SK-N-SH treated with all-trans-retinoic acid at 6 μM for 48 hours (cell line): ENCODE measurements around the gene PCDH9.

Experiments used
- ATAC-seq: fragments of 200-7000 bp; cut with Tn5 transposase; 3 replicates; pipeline ENCODE4 v1.9.1; 2020; ENCODE audit warnings: mild to moderate bottlenecking, moderate library complexity
- BACH2 ChIP-seq: fragments of 250-450 bp; sonication (Bioruptor Pico); IDR thresholded peaks from 2 replicates; pipeline ENCODE4 v1.9.0; 2021; ENCODE audit warnings: mild to moderate bottlenecking, borderline replicate concordance
- CSDC2 ChIP-seq: fragments of 250-450 bp; sonication (Bioruptor Pico); IDR thresholded peaks from 2 replicates; pipeline ENCODE4 v1.5.0; 2020; ENCODE audit warnings: mild to moderate bottlenecking, moderate library complexity
- CSRNP3 ChIP-seq: fragments of 250-450 bp; sonication (Bioruptor Pico); IDR thresholded peaks from 2 replicates; pipeline ENCODE4 v1.5.1; 2021; ENCODE audit warnings: mild to moderate bottlenecking, moderate library complexity
- ESRRG ChIP-seq: fragments of 250-450 bp; sonication (Bioruptor Pico); IDR thresholded peaks from 2 replicates; pipeline ENCODE4 v1.6.1; 2021; ENCODE audit warnings: mild to moderate bottlenecking
- GLIS3 ChIP-seq: fragments of 250-450 bp; sonication (Bioruptor Pico); IDR thresholded peaks from 2 replicates; pipeline ENCODE4 v1.5.0; 2020; ENCODE audit warnings: mild to moderate bottlenecking, moderate library complexity
- ISL1 ChIP-seq: fragments of 250-450 bp; sonication (Bioruptor Pico); IDR thresholded peaks from 2 replicates; pipeline ENCODE4 v2.1.2; 2022; ENCODE audit warnings: mild to moderate bottlenecking, moderate library complexity
- OSR1 ChIP-seq: fragments of 250-450 bp; sonication (Bioruptor Pico); IDR thresholded peaks from 2 replicates; pipeline ENCODE4 v1.8.0; 2022; ENCODE audit warnings: moderate library complexity, mild to moderate bottlenecking, inconsistent platforms
- PATZ1 ChIP-seq: fragments of 250-450 bp; sonication (Bioruptor Pico); IDR thresholded peaks from 2 replicates; pipeline ENCODE4 v1.8.0; 2020; ENCODE audit warnings: mild to moderate bottlenecking, moderate library complexity, borderline replicate concordance
- PPARA ChIP-seq: fragments of 250-450 bp; sonication (Bioruptor Pico); IDR thresholded peaks from 2 replicates; pipeline ENCODE4 v1.5.0; 2020; ENCODE audit warnings: mild to moderate bottlenecking, borderline replicate concordance
- RARB ChIP-seq: fragments of 250-450 bp; sonication (Bioruptor Pico); IDR thresholded peaks from 2 replicates; pipeline ENCODE4 v1.8.0; 2021; ENCODE audit warnings: mild to moderate bottlenecking, moderate library complexity
- SNAI2 ChIP-seq: fragments of 250-450 bp; sonication (Bioruptor Pico); IDR thresholded peaks from 2 replicates; pipeline ENCODE4 v1.5.0; 2020; ENCODE audit warnings: mild to moderate bottlenecking, moderate library complexity
- TCF4 ChIP-seq: fragments of 250-450 bp; sonication (Bioruptor Pico); IDR thresholded peaks from 2 replicates; pipeline ENCODE4 v1.8.0; 2021; ENCODE audit warnings: mild to moderate bottlenecking, moderate library complexity, borderline replicate concordance
- TOX ChIP-seq: fragments of 250-450 bp; sonication (Bioruptor Pico); IDR thresholded peaks from 2 replicates; pipeline ENCODE4 v1.8.0; 2021; ENCODE audit warnings: mild to moderate bottlenecking, moderate library complexity, borderline replicate concordance
- ZC3H10 ChIP-seq: fragments of 250-450 bp; sonication (Bioruptor Pico); IDR thresholded peaks from 2 replicates; pipeline ENCODE4 v1.5.1; 2021; ENCODE audit warnings: mild to moderate bottlenecking, moderate library complexity
- ZFP3 ChIP-seq: fragments of 250-450 bp; sonication (Bioruptor Pico); IDR thresholded peaks from 2 replicates; pipeline ENCODE4 v1.5.0; 2020; ENCODE audit warnings: mild to moderate bottlenecking, moderate library complexity
- ZFP30 ChIP-seq: fragments of 450-650 bp; formaldehyde crosslinking; IDR thresholded peaks from 2 replicates; pipeline ENCODE4 v1.5.0; 2022; ENCODE audit warnings: mild to moderate bottlenecking, moderate library complexity
- ZNF565 ChIP-seq: fragments of 450-650 bp; formaldehyde crosslinking; conservative IDR thresholded peaks from 2 replicates; pipeline ENCODE4 v1.5.0; 2020; ENCODE audit warnings: low read depth, mild to moderate bottlenecking, moderate library complexity
- TF ChIP-seq, protein P1 (sequence below): fragments of 250-450 bp; sonication (Bioruptor Pico); IDR thresholded peaks from 2 replicates; pipeline ENCODE4 v1.8.0; 2021; ENCODE audit warnings: low read depth, mild to moderate bottlenecking, moderate library complexity, borderline replicate concordance
- TF ChIP-seq, protein P2 (sequence below): fragments of 250-450 bp; sonication (Bioruptor Pico); IDR thresholded peaks from 2 replicates; pipeline ENCODE4 v1.5.1; 2020; ENCODE audit warnings: low read depth, mild to moderate bottlenecking, moderate library complexity
- TF ChIP-seq, protein P3 (sequence below): fragments of 250-450 bp; sonication (Bioruptor Pico); IDR thresholded peaks from 2 replicates; pipeline ENCODE4 v1.5.0; 2020; ENCODE audit warnings: mild to moderate bottlenecking, moderate library complexity

Gene PCDH9

GRCh38 chr13:66551128-66551527, 679.0 kb downstream of the PCDH9 start:
- ATAC-seq, result no peak
- TF ChIP-seq TOX (no peak), OSR1 (CRISPR knock-in tag) (no peak), BACH2 (CRISPR knock-in tag) (no peak), SNAI2 (no peak)
- TF ChIP-seq, all 23 proteins: peak for 0

- ATAC-seq, result no peak
- TF ChIP-seq ZC3H10 (CRISPR knock-in tag) (no peak), PPARA (no peak), ISL1 (CRISPR knock-in tag) (no peak), PATZ1 (CRISPR knock-in tag) (no peak), RARB (no peak), GLIS3 (CRISPR knock-in tag) (no peak), ZFP30 (no peak), ESRRG (CRISPR knock-in tag) (no peak), CSDC2 (no peak), ZFP3 (CRISPR knock-in tag) (no peak)
Observed at GRCh38 chr13:66547685-66548084, 682.5 kb downstream of the PCDH9 start.

DNA sequence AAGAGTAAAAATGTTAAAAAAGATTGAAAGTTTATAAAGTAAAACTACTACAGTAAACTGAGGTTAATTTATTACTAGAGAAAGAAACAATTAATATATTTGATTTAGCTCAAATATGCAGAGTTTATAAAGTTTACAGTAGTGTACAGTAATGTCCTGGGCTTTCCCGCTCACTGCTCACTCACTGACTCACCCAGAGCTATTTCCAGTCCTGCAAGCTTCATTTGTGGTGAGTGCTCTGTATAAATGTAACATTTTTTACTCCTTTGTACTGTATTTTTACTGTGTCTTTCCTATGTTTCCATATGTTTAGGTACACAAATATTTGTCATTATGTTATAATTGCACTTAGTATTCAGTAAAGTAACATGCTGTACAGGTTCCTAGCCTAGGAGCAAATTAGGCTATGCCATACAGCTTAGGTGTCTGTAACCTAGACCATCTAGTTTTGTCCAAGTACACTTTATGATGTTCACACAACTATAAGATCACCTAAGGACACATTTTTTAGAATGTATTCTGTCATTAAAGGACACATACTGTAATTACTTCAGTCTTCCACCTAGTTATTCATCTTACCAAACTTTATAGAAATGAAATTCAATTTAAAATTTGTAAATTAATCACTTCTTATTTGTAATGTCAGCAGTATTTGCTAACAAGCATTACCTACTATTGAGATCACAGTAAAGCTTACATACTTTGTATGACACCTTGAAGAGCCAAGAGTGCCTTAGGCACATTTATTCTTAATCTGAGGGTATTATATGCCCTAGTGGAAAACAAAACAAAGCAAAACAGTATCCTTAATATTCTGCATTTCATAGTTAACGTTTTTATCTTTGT, 683.4 kb downstream of the PCDH9 start:
- TF ChIP-seq ZNF565 (CRISPR knock-in tag), result no peak
- TF ChIP-seq, protein P1, sequence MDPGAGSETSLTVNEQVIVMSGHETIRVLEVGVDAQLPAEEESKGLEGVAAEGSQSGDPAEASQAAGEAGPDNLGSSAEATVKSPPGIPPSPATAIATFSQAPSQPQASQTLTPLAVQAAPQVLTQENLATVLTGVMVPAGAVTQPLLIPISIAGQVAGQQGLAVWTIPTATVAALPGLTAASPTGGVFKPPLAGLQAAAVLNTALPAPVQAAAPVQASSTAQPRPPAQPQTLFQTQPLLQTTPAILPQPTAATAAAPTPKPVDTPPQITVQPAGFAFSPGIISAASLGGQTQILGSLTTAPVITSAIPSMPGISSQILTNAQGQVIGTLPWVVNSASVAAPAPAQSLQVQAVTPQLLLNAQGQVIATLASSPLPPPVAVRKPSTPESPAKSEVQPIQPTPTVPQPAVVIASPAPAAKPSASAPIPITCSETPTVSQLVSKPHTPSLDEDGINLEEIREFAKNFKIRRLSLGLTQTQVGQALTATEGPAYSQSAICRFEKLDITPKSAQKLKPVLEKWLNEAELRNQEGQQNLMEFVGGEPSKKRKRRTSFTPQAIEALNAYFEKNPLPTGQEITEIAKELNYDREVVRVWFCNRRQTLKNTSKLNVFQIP (CRISPR knock-in tag), result no peak
- TF ChIP-seq, protein P2, sequence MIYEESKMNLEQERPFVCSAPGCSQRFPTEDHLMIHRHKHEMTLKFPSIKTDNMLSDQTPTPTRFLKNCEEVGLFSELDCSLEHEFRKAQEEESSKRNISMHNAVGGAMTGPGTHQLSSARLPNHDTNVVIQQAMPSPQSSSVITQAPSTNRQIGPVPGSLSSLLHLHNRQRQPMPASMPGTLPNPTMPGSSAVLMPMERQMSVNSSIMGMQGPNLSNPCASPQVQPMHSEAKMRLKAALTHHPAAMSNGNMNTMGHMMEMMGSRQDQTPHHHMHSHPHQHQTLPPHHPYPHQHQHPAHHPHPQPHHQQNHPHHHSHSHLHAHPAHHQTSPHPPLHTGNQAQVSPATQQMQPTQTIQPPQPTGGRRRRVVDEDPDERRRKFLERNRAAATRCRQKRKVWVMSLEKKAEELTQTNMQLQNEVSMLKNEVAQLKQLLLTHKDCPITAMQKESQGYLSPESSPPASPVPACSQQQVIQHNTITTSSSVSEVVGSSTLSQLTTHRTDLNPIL (CRISPR knock-in tag), result no peak
- no peak for TF ChIP-seq ISL1 (CRISPR knock-in tag)
- no peak for TF ChIP-seq ZFP30
- ATAC-seq, result peak; percentile 85

GRCh38 chr13:66543780-66544179, 686.4 kb downstream of the PCDH9 start:
- TF ChIP-seq ZC3H10 (CRISPR knock-in tag) (no peak), GLIS3 (CRISPR knock-in tag) (no peak)
- no peak for ATAC-seq

GRCh38 chr13:66537417-66537816, 692.7 kb downstream of the PCDH9 start:
- TF ChIP-seq ZFP30 (no peak), GLIS3 (CRISPR knock-in tag) (no peak), ZFP3 (CRISPR knock-in tag) (no peak), PATZ1 (CRISPR knock-in tag) (no peak), CSRNP3 (CRISPR knock-in tag) (no peak), SNAI2 (no peak), CSDC2 (no peak), TCF4 (CRISPR knock-in tag) (no peak), ZNF565 (CRISPR knock-in tag) (no peak), TOX (no peak), ZC3H10 (CRISPR knock-in tag) (no peak), BACH2 (CRISPR knock-in tag) (no peak)
- TF ChIP-seq, protein P3, sequence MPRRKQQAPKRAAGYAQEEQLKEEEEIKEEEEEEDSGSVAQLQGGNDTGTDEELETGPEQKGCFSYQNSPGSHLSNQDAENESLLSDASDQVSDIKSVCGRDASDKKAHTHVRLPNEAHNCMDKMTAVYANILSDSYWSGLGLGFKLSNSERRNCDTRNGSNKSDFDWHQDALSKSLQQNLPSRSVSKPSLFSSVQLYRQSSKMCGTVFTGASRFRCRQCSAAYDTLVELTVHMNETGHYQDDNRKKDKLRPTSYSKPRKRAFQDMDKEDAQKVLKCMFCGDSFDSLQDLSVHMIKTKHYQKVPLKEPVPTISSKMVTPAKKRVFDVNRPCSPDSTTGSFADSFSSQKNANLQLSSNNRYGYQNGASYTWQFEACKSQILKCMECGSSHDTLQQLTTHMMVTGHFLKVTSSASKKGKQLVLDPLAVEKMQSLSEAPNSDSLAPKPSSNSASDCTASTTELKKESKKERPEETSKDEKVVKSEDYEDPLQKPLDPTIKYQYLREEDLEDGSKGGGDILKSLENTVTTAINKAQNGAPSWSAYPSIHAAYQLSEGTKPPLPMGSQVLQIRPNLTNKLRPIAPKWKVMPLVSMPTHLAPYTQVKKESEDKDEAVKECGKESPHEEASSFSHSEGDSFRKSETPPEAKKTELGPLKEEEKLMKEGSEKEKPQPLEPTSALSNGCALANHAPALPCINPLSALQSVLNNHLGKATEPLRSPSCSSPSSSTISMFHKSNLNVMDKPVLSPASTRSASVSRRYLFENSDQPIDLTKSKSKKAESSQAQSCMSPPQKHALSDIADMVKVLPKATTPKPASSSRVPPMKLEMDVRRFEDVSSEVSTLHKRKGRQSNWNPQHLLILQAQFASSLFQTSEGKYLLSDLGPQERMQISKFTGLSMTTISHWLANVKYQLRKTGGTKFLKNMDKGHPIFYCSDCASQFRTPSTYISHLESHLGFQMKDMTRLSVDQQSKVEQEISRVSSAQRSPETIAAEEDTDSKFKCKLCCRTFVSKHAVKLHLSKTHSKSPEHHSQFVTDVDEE, result no peak
- no peak for ATAC-seq
